K562 (cell line): ENCODE results near the gene NARF. TPM values are rescaled to one million over a fixed set of nuclear protein-coding genes. Genes with fewer than 3 reads are reported as not detected.
"Not testable (repeated sequence)": the region's sequence is repeated elsewhere in the genome, so short reads cannot be mapped to it uniquely, and the experiment has no call there.

Source experiments
- ATAC-seq: fragments of 200-7000 bp; cut with Tn5 transposase; 3 replicates; pipeline ENCODE4 v1.9.1; 2020; ENCODE audit warnings: moderate library complexity
- BruUV-seq: library from RNA; stranded (reverse); fragments of 400-500 nt; replicated peaks from 2 replicates; lab custom pipeline; 2021; lab: Mats Ljungman, UMichigan
- CTCF ChIA-PET: fragments of 300-600 bp; formaldehyde crosslinking; extraction: SDS; loops from one replicate; lab custom pipeline; 2021; ENCODE audit warnings: low intra/inter-chr PET ratio; lab: Yijun Ruan, JAX
- POLR2A ChIA-PET: fragments of 300-600, 350-650 bp; sonication (Branson Sonifier 250); formaldehyde crosslinking; extraction: SDS; loops from one replicate; lab custom pipeline; 2021; ENCODE audit warnings: antibody characterized with exemption, inconsistent platforms; lab: Yijun Ruan, JAX
- DNase-seq, 4 experiments: peaks; one replicate each; pipeline versions ENCODE4 v3.0.0 to v3.0.0-alpha.2; 2011 to 2018; ENCODE audit warnings: low spot score in 3 of 4, mixed read lengths in 3 of 4; ENCODE audit errors: extremely low read depth in 1 of 4
- FAIRE-seq: peaks from 2 replicates; lab custom pipeline; 2011; peaks lifted over from hg19 to GRCh38; lab: Jason Lieb, UNC
- H2AFZ ChIP-seq: 2 replicates; pipeline ENCODE4 v1.6.0; 2011; ENCODE audit warnings: low read depth, low read length, control low read depth, inconsistent platforms
- H3K27ac ChIP-seq: fragments of 200-600 bp; 3 replicates; pipeline ENCODE4 v1.8.0; 2011; ENCODE audit warnings: low read depth, mild to moderate bottlenecking, control low read depth, inconsistent platforms, low read length, moderate library complexity, mixed read lengths; ENCODE audit errors: extremely low read depth
- H3K27me3 ChIP-seq, 2 experiments: fragments of 300-600 bp in 1 of 2; 2 replicates in 1 of 2; 3 replicates in 1 of 2; pipeline versions ENCODE4 v1.6.0 to v1.8.0; 2011; ENCODE audit warnings: inconsistent platforms in 2 of 2, low read length in 2 of 2, mild to moderate bottlenecking in 1 of 2, mixed read lengths in 1 of 2, moderate library complexity in 1 of 2; ENCODE audit not compliant: control insufficient read depth in 2 of 2, insufficient read depth in 2 of 2
- H3K36me3 ChIP-seq: fragments of 300-600 bp; 3 replicates; pipeline ENCODE4 v1.8.0; 2011; ENCODE audit warnings: mild to moderate bottlenecking, low read length, inconsistent platforms; ENCODE audit not compliant: control insufficient read depth, insufficient read depth
- H3K4me1 ChIP-seq, 2 experiments: fragments of 200-600 bp in 1 of 2; replicated peaks in 1 of 2; 2 replicates in 1 of 2; 3 replicates in 1 of 2; pipeline versions ENCODE4 v1.5.1 to v1.8.0; 2011; ENCODE audit warnings: inconsistent platforms in 2 of 2, low read length in 2 of 2, mild to moderate bottlenecking in 1 of 2, mixed read lengths in 1 of 2, moderate library complexity in 1 of 2; ENCODE audit not compliant: control insufficient read depth in 2 of 2, insufficient read depth in 2 of 2
- H3K4me2 ChIP-seq: 2 replicates; pipeline ENCODE4 v1.6.1; 2011; ENCODE audit warnings: low read length, control low read depth, inconsistent platforms, mixed read lengths; ENCODE audit not compliant: insufficient read depth
- H3K4me3 ChIP-seq: fragments of 200-600 bp; sonication (generic), shearing (Covaris generic); 2 replicates; pipeline ENCODE4 v1.5.1; 2016; ENCODE audit warnings: control low read depth, inconsistent platforms
- H3K79me2 ChIP-seq: fragments of 200-600 bp; 3 replicates; pipeline ENCODE4 v1.8.0; 2011; ENCODE audit warnings: low read length, inconsistent platforms; ENCODE audit not compliant: control insufficient read depth, insufficient read depth
- H3K9ac ChIP-seq, 2 experiments: 2 replicates each; pipeline versions ENCODE4 v1.6.0 to v1.6.1; 2011; ENCODE audit warnings: low read depth in 2 of 2, low read length in 2 of 2, control low read depth in 1 of 2, inconsistent platforms in 1 of 2, mild to moderate bottlenecking in 1 of 2, mixed read lengths in 1 of 2; ENCODE audit not compliant: insufficient read depth in 1 of 2
- H3K9me1 ChIP-seq: one replicate; pipeline ENCODE4 v1.6.0; 2011; ENCODE audit warnings: inconsistent platforms, mild to moderate bottlenecking, low read length, moderate library complexity; ENCODE audit not compliant: control insufficient read depth, insufficient read depth
- H3K9me3 ChIP-seq: replicated peaks from 2 replicates; pipeline ENCODE4 v1.5.1; 2011; ENCODE audit warnings: low read depth, low read length, inconsistent platforms; ENCODE audit not compliant: control insufficient read depth, insufficient read depth
- H4K20me1 ChIP-seq: replicated peaks from 2 replicates; pipeline ENCODE4 v1.6.1; 2011; ENCODE audit warnings: low read length, inconsistent platforms, mixed read lengths; ENCODE audit not compliant: control insufficient read depth, insufficient read depth
- PHF21A ChIP-seq: fragments of 450-650 bp; IDR thresholded peaks from 2 replicates; pipeline ENCODE4 v1.6.1; 2017; ENCODE audit warnings: low read depth, borderline replicate concordance
- POLR2G ChIP-seq: fragments of 200-400 bp; formaldehyde crosslinking; IDR thresholded peaks from 2 replicates; pipeline ENCODE4 v1.6.1; 2017; ENCODE audit warnings: low read depth, mild to moderate bottlenecking, antibody characterized with exemption, low read length, moderate library complexity
- WGBS: fragments of 100-300 bp; shearing (Covaris generic); methylation state at CpG from one replicate; pipeline ENCODE4 v1.1.6; 2016; ENCODE audit warnings: low coverage, mixed read lengths; ENCODE audit not compliant: insufficient coverage; ENCODE audit errors: missing lambda C conversion rate; 5-methylcytosine and 5-hydroxymethylcytosine counted together
- in situ Hi-C: fragments of 300-500 bp; cut with MboI; formaldehyde crosslinking; loops from 4 replicates; pipeline ENCODE4 v1.15.0; 2018; ENCODE audit warnings: inconsistent platforms, mixed read lengths
- intact Hi-C: fragments of 100-400 bp; cut with micrococcal nuclease; formaldehyde crosslinking; loops from 2 replicates; pipeline ENCODE4 v1.14.2; 2022
- polyA plus RNA-seq, 8 experiments: library from polyadenylated mRNA; depleted of rRNA in 4 of 8; stranded (reverse) in 5 of 8; unstranded in 3 of 8; fragments of >200 nt; fragmentation: Nextera tagmentation in 2 of 8; fragmentation: Illumina TruSeq in 1 of 8; extraction: Ambion mirVana in 2 of 8; extraction: Trizol in 1 of 8; gene quantifications; 2 replicates each; pipeline versions ENCODE4 v1.2.1 to v1.2.3, GENCODE V29; 2011 to 2014; ENCODE audit warnings: inconsistent platforms in 1 of 8, missing spikeins in 1 of 8
- total RNA-seq, 7 experiments: library from RNA; depleted of rRNA in 6 of 7; stranded (reverse); fragments of >200 nt in 6 of 7; fragmentation: Illumina TruSeq in 2 of 7; extraction: Trizol in 2 of 7; gene quantifications; 2 replicates each; pipeline versions ENCODE4 v1.2.1 to v1.2.3, GENCODE V29; 2011 to 2021; ENCODE audit warnings: low replicate concordance in 1 of 7

NARF gene
- total and polyA plus RNA-seq, 9 of the 15 experiments (the other 6 are each of a cell fraction or from before 2014, with no cell fraction given) = 60.4 to 423 (median 132) TPM

- Histone ChIP-seq H3K4me1 (peaks cover 0 to 35% of the 10 kb centered on the region in 2 experiments; a peak in 3 of 5 replicates), H2AFZ (no peak overlapping the region), H3K4me3 (no peak overlapping the region), H3K36me3 (peaks cover 17% of the 10 kb centered on the region; the same call in 2 of the 3 replicates), H3K9me3 (no peaks in the 10 kb centered on the region), H3K79me2 (peaks cover 15% of the 10 kb centered on the region; the same call in 2 of the 3 replicates), H3K9ac (0 out of 4 replicates have a peak overlapping the region, but pooled peaks of 1 of the 2 experiments have one; percentile 4), H3K27ac (no peak overlapping the region), H3K4me2 (no peak overlapping the region), H3K27me3 (no peaks in the 10 kb centered on the region), H3K9me1 (peaks cover 5% of the 10 kb centered on the region), H4K20me1 (peaks cover 10% of the 10 kb centered on the region)
- WGBS = 93% methylated on average over 23 of the region's 24 CpGs
- no peak for ATAC-seq
- in situ Hi-C loops (no loop called here), intact Hi-C loops (loop anchor here (10.0 kb wide), 1 partner anchor 143 kb away; no protein-coding TSS in a partner anchor)
- no TSS peak for BruUV-seq
- ChIA-PET CTCF (no interaction called here), POLR2A (interaction anchor here (0.6 kb wide), 1 partner anchor 55 kb away, joined by 3 read pairs; no protein-coding TSS in a partner anchor)
- DNase-seq = no peak
- no peak for FAIRE-seq
- TF ChIP-seq PHF21A = no peak
- TF ChIP-seq POLR2G = 0 out of 2 replicates have a peak, but pooled peaks have one; percentile 21
These were observed 47.0 kb upstream of the NARF start for GRCh38 chr17:82411396-82412053.

- CTCF ChIA-PET, H3K4me3 ChIP-seq, H4K20me1 ChIP-seq, H3K27me3 ChIP-seq, H3K27ac ChIP-seq, BruUV-seq, H3K9me3 ChIP-seq, FAIRE-seq, ATAC-seq, DNase-seq, H2AFZ ChIP-seq, H3K4me2 ChIP-seq, H3K9me1 ChIP-seq, H3K9ac ChIP-seq, in situ Hi-C loops: not testable (repeated sequence)
- Histone ChIP-seq H3K79me2 (peaks cover 19% of the 10 kb centered on the region), H3K36me3 (peaks cover 17% of the 10 kb centered on the region; the same call in 2 of the 3 replicates), H3K4me1 (peaks cover 0 to 35% of the 10 kb centered on the region in 2 experiments; a peak in 3 of 5 replicates)
- intact Hi-C loops = loop anchor here (10.0 kb wide), 1 partner anchor 143 kb away; no protein-coding TSS in a partner anchor
- WGBS = 91% methylated on average over 4 of the region's 16 CpGs
- POLR2A ChIA-PET = interaction anchor here (0.6 kb wide), 1 partner anchor 56 kb away, joined by 3 read pairs; no protein-coding TSS in a partner anchor
These were observed 46.5 kb upstream of the NARF start for GRCh38 chr17:82412081-82412480.
